Left lung (tissue), 10 donors: Measurements from ENCODE around the gene PAK1IP1. TPM values are rescaled to one million over a fixed set of nuclear protein-coding genes. Genes with fewer than 3 reads are reported as not detected.
A peak's percentile ranks its signal among the peaks of the same experiment; 100 is the strongest.
"Not testable (repeated sequence)": the region's sequence is repeated elsewhere in the genome, so short reads cannot be mapped to it uniquely, and the experiment has no call there.

ENCODE experiments used
- ATAC-seq: fragments of 200-7000 bp; cut with Tn5 transposase; one replicate; pipeline ENCODE4 v1.9.1; 2020; ENCODE audit warnings: moderate library complexity
- DNase-seq, 4 donors: peaks; one replicate each; pipeline ENCODE4 v3.0.0-alpha.2; 2013 to 2020
- H3K27ac ChIP-seq, 2 donors: fragments of 200-600 bp; sonication (generic) in 1 of 2; one replicate each; pipeline versions ENCODE4 v1.5.0 to v1.8.0; 2020 to 2021
- H3K27me3 ChIP-seq, 2 donors: fragments of 200-600 bp; sonication (generic) in 1 of 2; one replicate each; pipeline versions ENCODE4 v1.5.0 to v1.8.0; 2020 to 2021
- H3K36me3 ChIP-seq, 2 donors: fragments of 200-600 bp; sonication (generic) in 1 of 2; one replicate each; pipeline versions ENCODE4 v1.5.0 to v1.8.0; 2020 to 2021
- H3K4me1 ChIP-seq, 2 donors: fragments of 200-600 bp; one replicate each; pipeline ENCODE4 v1.8.0; 2021
- H3K4me3 ChIP-seq, 2 donors: fragments of 200-600 bp; sonication (generic) in 1 of 2; one replicate each; pipeline versions ENCODE4 v1.5.0 to v1.8.0; 2020 to 2021; ENCODE audit warnings: mild to moderate bottlenecking in 1 of 2
- H3K9me3 ChIP-seq, 2 donors: fragments of 200-600 bp; sonication (generic) in 1 of 2; one replicate each; pipeline versions ENCODE4 v1.5.0 to v1.8.0; 2020 to 2021
- intact Hi-C, 2 donors: fragments of 100-400 bp; cut with DNase I; formaldehyde crosslinking; loops; one replicate each; pipeline versions ENCODE4 v1.11.2 to v1.14.2; 2022
- polyA plus RNA-seq, 6 donors: library from polyadenylated mRNA; unstranded; fragments of 120-200 nt; gene quantifications; one replicate each; pipeline ENCODE4 v1.2.1, GENCODE V29; 2013; ENCODE audit not compliant: insufficient read length in 6 of 6
- total RNA-seq, 2 donors: library from RNA; stranded (reverse); fragmentation: NEBNext Ultra II Directional; extraction: Animal tissue kit (Norgen Biotek cat#: 25700); gene quantifications; one replicate each; pipeline ENCODE4 v1.2.1, GENCODE V29; 2021
- TF ChIP-seq, protein P1 (sequence below), 2 donors: fragments of 200-600 bp; sonication (generic) in 1 of 2; IDR thresholded peaks; one replicate each; pipeline versions ENCODE4 v1.5.0 to v1.8.0; 2021; ENCODE audit warnings: antibody characterized with exemption in 2 of 2
- donor health status: DM: no; HTN: yes; CAD: no.
- donor health status: DM: no; HTN: no; CAD: no.

The PAK1IP1 gene
- total and polyA plus RNA-seq, 8 donors = 9.6 to 25.0 (median 21.3) TPM

DNA sequence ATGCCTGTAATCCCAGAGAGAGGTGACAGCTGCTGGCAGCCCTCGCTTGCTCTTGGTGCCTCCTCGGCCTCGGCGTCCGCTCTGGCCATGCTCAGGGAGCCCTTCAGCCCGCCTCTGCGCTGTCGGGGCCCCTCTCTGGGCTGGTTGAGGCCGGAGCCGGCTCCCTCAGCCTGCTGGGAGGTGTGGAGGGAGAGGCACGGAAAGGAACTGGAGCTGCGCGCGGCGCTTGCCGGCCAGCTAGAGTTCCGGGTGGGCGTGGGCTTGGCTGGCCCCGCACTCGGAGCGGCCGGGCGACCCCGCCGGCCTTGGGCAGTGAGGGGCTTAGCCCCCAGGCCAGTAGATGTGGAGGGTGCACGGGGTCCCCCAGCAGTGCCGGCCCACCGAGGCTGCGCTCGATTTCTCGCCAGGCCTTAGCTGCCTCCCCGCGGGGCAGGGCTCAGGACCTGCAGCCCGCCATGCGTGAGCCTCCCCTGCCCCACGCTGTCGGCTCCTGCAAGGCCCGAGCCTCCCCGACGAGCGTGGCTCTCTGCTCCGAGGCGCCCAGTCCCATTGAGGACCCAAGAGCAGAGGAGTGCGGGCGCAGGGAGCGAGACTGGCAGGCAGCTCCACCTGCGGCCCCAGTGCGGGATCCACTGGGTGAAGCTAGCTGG, 34.9 kb upstream of the PAK1IP1 start:
- TF ChIP-seq, protein P1, sequence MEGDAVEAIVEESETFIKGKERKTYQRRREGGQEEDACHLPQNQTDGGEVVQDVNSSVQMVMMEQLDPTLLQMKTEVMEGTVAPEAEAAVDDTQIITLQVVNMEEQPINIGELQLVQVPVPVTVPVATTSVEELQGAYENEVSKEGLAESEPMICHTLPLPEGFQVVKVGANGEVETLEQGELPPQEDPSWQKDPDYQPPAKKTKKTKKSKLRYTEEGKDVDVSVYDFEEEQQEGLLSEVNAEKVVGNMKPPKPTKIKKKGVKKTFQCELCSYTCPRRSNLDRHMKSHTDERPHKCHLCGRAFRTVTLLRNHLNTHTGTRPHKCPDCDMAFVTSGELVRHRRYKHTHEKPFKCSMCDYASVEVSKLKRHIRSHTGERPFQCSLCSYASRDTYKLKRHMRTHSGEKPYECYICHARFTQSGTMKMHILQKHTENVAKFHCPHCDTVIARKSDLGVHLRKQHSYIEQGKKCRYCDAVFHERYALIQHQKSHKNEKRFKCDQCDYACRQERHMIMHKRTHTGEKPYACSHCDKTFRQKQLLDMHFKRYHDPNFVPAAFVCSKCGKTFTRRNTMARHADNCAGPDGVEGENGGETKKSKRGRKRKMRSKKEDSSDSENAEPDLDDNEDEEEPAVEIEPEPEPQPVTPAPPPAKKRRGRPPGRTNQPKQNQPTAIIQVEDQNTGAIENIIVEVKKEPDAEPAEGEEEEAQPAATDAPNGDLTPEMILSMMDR (IDR thresholded peaks at IDR 0.05) = no peak
- DNase-seq (peak in 2 of 4 donors; percentile 13 to 79), ATAC-seq (peak; percentile 36)
- H3K36me3 ChIP-seq = no peaks in the 10 kb centered on the region
- H3K9me3 ChIP-seq = peaks cover 0 to 4% of the 10 kb centered on the region in 2 donors
- H3K27me3 ChIP-seq = peaks cover 0 to 15% of the 10 kb centered on the region in 2 donors
- no peaks in the 10 kb centered on the region for H3K4me1 ChIP-seq
- intact Hi-C loops = no loop called here
- no peak overlapping the region for H3K27ac ChIP-seq
- H3K4me3 ChIP-seq = peak overlapping the region; percentile 16 to 27

DNA sequence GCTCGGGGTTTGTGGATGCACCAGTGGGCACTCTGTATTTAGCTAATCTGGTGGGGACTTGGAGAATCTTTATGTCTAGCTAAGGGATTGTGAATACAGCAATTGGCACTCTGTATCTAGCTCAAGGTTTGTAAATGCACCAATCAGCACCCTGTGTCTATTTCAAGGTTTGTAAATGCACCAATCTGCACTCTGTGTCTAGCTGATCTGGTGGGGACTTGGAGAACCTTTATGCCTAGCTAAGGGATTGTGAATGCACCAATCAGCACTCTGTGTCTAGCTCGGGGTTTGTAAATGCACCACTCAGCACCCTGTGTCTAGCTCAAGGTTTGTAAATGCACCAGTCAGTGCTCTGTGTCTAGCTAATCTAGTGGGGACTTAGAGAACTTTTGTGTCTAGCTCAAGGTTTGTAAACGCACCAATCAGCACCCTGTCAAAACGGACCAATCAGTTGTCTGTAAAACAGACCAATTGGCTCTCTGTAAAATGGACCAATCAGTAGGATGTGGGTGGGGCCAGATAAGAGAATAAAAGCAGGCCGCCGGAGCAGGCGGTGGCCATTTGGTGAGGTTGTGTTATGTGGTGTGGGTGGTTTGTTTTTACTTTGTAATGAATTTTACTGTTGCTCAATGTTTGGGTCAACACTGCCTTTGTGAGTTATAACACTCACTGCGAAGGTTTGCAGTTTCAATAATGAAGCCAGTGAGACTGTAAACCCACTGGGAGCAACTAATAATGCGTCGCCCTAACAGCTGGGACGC, 34.2 kb upstream of the PAK1IP1 start:
- intact Hi-C loops, H3K4me1 ChIP-seq, H3K9me3 ChIP-seq, H3K27me3 ChIP-seq, H3K4me3 ChIP-seq, ATAC-seq, H3K36me3 ChIP-seq, H3K27ac ChIP-seq, DNase-seq: not testable (repeated sequence)

DNA sequence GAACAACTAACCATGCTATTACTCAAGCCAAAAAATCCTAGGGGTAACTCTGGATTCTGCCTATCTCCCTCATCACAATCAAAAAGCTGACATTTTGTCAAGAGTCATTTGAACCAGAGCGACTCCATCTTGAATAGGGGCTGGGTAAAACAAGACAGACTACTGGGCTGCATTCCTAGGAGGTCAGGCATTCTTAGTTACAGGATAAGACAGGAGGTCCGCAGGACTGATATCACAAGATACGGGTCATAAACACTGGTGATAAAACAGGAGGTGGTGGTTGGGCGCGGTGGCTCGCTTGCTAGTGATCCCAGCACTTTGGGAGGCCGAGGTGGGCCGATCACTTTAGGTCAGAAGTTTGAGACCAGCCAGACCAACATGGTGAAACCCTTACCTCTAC, 32.6 kb upstream of the PAK1IP1 start:
- Histone ChIP-seq H3K27me3 (peaks cover 0 to 4% of the 10 kb centered on the region in 2 donors), H3K36me3 (no peaks in the 10 kb centered on the region), H3K4me1 (no peaks in the 10 kb centered on the region), H3K27ac (no peak overlapping the region), H3K4me3 (no peak overlapping the region), H3K9me3 (peaks cover 0 to 4% of the 10 kb centered on the region in 2 donors)
- ATAC-seq = no peak
- TF ChIP-seq, protein P1 (IDR thresholded peaks at IDR 0.05) = no peak
- peak in 1 of 4 donors; percentile 62 for DNase-seq
- intact Hi-C loops = no loop called here

DNA sequence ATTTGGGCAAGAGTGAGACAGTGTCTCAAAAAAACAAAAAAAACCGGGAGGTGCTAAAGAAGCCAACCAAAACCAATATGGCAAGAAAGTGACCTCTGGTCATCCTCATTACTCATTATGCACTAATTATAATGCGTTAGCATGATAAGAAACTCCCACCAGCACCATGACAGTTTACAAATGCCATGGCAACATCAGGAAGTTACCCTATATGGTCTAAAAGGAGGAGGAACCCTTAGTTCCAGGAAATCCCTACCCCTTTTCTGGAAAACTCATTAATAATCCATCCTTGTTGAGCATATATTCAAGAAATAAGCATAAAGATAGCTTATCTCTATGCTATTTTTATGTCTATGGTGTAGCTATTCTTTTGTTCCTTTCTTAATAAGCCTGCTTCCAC, 32.0 kb upstream of the PAK1IP1 start:
- TF ChIP-seq, protein P1 (IDR thresholded peaks at IDR 0.05) = no peak
- no peak overlapping the region for H3K4me3 ChIP-seq
- H3K27ac ChIP-seq = no peak overlapping the region
- H3K27me3 ChIP-seq = peaks cover 0 to 4% of the 10 kb centered on the region in 2 donors
- peaks cover 0 to 4% of the 10 kb centered on the region in 2 donors for H3K9me3 ChIP-seq
- DNase-seq = no peak
- H3K4me1 ChIP-seq = no peaks in the 10 kb centered on the region
- intact Hi-C loops = no loop called here
- no peaks in the 10 kb centered on the region for H3K36me3 ChIP-seq
- ATAC-seq = no peak

DNA sequence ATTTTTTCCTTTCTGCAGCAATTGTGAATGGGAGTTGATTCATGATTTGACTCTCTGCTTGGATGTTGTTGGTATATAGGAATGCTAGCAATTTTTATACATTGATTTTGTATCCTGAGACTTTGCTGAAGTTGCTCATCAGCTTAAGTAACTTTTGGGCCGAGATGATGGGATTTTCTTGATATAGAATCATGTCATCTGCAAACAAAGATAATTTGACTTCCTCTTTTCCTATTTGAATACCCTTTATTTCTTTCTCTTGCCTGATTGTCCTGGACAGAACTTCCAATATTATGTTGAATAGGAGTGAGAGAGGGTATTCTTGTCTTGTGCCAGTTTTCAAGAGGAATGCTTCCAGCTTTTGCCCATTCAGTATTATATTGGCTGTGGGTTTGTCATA, 29.2 kb upstream of the PAK1IP1 start:
- H3K4me1 ChIP-seq, H3K9me3 ChIP-seq, H3K27me3 ChIP-seq, DNase-seq, ATAC-seq, H3K4me3 ChIP-seq, H3K27ac ChIP-seq, intact Hi-C loops, H3K36me3 ChIP-seq: not testable (repeated sequence)

DNA sequence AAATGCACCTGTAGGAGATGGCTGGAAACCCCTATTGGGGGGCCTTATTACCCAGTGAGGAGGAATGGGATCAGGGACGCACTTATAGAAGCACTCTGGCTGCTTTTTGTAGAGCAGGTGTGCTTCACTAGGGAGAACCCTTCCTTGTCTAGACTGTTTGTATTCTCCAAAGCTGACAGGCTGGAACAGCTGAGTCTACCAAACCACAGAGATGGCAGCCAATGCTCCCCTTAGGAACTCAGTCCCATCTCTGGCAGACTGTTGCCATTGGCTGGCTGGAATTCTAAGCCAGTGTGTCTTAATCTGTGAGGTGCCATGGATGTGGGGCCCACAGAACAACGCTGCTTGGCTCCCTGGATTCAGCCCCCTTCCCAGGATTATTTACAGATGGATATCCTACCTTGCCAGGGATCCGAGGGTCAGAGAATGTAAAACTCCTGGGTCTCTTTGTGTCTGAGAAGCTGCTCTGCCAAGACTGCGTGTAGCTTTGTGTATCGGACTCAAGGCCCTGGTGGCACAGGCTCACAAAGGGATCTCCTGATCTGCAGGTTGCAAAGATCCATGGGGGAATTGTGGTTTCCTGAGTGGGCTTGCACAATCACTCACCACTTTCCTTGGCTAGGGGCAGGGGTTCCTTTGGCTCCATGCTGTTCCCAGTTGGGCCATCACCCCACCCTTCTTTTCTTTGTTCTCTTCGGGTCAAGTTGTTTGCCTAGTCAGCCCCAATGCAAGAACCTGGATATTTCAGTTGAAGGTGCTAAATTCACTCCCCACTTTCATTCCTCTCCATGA, 26.4 kb upstream of the PAK1IP1 start:
- Histone ChIP-seq H3K27me3 (no peaks in the 10 kb centered on the region), H3K4me1 (no peaks in the 10 kb centered on the region), H3K36me3 (no peaks in the 10 kb centered on the region), H3K27ac (no peak overlapping the region), H3K9me3 (peaks cover 0 to 4% of the 10 kb centered on the region in 2 donors), H3K4me3 (no peak overlapping the region)
- intact Hi-C loops = no loop called here
- TF ChIP-seq, protein P1 (IDR thresholded peaks at IDR 0.05) = no peak
- ATAC-seq = no peak
- no peak for DNase-seq
